Lung microvascular endothelial cell (primary cell): Measurements from ENCODE around the gene ADTRP. TPM values are rescaled to one million over a fixed set of nuclear protein-coding genes. Genes with fewer than 3 reads are reported as not detected.

ENCODE experiments used
- DNase-seq, 2 donors: peaks; one replicate each; pipeline versions ENCODE4 v3.0.0 to v3.0.0-alpha.2; 2010; ENCODE audit warnings: low read depth in 2 of 2
- total RNA-seq: library from RNA; depleted of rRNA; stranded (reverse); fragments of >200 nt; gene quantifications from 2 replicates; pipeline ENCODE4 v1.2.1, GENCODE V29; 2014

Gene ADTRP
- 0.20 and 0.87 TPM in 2 replicates for total RNA-seq

DNA sequence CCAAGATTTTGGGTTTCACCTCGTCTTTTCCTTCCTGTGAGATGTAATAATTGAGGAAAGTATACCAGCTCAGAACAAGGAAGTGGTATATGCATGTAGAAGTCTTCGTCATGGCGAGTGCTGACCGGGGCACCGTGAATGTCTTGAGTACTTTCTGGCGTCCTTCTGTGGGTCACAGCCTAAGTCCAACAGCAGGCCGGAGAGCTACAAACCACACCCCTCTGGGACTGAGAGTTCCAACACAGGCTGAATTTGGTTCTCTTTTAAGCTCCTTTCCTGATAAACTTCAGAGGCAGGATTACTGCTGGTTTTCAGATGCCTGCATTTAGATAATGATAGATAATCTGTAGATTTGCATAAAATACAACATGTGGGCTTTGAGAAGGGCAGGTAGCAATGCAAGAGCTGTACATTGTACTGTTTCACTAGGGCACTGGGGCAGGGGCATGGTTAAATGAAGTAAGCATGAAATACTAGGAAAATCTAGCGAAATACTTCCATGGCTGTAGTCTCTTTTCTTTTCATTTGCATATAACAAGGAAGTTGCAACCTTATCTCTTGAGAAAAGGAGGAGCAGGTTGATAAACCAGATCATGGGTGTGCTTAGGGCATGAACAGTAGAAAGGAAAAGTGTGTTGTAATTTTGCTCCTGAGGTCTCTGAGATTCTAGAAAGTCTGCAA lies at the start of gene ADTRP:
ADTRP (minus strand) TSS at position 156 of the 681 bp plus-strand sequence; CDS start at position 112, 44 bp downstream.
- DNase-seq: no peak

DNA sequence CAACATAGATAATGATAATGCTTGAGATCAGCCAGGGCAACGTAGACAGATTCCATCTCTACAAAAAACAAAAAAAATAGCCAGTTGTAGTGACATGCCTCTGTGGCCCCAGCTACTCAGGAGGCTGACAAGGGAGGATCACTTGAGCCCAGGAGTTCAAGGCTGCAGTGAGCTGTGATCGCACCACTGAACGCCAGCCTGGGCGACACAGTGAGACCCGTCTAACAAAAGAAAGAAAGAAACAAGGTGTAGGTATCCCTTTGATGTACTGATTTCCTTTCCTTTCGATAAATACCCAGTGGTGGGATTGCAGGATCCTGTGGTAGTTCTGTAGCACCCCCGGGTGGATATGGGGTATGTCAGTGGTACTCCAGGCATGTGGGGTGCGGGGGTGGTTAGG lies 48.2 kb upstream of the ADTRP start:
- DNase-seq: no peak

- peak in 1 of 2 donors; percentile 8 for DNase-seq
Measured at GRCh38 chr6:11824986-11825385, 46.4 kb upstream of the ADTRP start.

DNA sequence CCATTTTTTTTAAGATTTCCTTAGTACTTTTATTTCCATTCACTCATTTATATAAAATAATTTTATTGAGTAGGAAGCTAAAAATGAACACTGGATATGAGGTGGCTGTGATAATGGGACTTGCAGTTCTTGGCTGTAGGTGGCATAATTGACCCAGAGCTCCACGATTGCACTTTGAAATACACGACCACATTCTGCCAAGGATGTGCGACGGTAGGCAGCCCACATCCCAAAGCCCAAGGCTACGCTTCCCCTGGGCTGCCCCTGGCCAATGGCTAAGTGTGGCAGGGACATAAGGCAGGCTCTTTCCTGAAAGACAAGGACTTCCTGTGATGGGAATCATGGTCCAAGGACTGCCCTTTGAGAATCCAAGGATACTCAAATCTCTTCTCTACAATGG lies 43.7 kb upstream of the ADTRP start:
- DNase-seq: peak in 1 of 2 donors; percentile 2

GRCh38 chr6:11821781-11822180 lies 43.2 kb upstream of the ADTRP start:
- no peak for DNase-seq

DNA sequence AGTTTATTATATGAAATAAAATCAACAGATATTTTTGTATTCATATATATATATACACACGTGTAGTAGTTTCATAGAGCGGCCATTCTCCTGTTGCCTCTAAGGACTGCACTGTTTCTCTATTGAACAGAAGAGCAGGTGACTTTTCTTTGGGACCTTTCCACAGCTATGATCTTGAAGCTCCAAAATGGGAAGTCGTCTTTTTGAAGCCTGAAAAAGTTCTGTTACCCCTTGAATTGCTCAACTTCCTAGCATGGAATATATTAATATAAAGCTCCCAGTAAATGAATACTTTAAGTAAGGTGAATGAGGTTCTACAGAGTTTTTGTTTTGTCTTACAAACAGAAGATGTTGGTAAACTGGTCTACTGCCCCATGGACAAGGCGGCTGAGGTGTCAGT lies 42.2 kb upstream of the ADTRP start:
- no peak for DNase-seq

DNA sequence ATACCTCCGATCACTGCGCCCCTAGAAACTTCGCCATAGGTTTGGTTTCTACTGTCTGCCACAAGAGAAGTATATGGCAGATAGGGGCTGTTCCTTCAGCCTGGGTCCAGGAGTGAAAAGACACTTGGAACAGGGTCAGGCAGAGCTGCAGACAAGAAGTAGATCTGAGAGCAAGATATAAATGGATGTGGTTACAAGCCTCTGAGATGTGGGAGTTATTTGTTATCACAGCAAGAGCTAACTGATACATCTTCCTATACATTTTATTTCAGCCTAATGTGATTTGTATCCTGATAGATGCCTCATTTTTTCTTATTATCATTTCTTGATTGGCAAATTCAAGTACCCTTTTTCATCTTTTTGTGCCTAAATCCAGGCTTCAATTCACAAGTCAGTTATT lies 40.9 kb upstream of the ADTRP start:
- no peak for DNase-seq

- DNase-seq: peak in 1 of 2 donors; percentile 63
Measured at GRCh38 chr6:11815231-11815630, 36.6 kb upstream of the ADTRP start.

GRCh38 chr6:11814819-11815218 lies 36.2 kb upstream of the ADTRP start:
- no peak for DNase-seq

DNA sequence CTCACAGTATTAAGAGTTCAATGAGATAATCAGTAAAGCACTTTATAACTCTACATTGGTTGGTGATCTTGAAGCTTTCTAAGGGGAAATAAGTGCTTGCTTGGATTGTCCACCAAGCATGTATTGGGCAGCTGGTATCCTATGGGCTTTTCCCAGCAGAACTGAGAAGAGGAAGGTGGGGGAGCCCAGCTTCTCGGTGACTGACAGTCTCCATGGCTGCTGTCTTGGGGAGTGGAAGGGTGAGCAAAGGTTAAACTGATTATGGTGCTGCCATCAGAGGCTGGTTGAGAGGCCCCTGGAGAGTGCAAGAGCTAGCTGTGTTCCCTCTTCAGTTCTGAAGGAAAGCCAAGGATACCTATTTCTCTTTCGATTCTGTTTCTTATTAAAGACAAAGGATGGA lies 35.5 kb upstream of the ADTRP start:
- DNase-seq: no peak

GRCh38 chr6:11813606-11814005 lies 35.0 kb upstream of the ADTRP start:
- DNase-seq: no peak

GRCh38 chr6:11812951-11813350 lies 34.3 kb upstream of the ADTRP start:
- DNase-seq: no peak

- no peak for DNase-seq
Measured at GRCh38 chr6:11812439-11812838, 33.8 kb upstream of the ADTRP start.

- DNase-seq: no peak
Measured at GRCh38 chr6:11811644-11812264, 33.2 kb upstream of the ADTRP start.

DNA sequence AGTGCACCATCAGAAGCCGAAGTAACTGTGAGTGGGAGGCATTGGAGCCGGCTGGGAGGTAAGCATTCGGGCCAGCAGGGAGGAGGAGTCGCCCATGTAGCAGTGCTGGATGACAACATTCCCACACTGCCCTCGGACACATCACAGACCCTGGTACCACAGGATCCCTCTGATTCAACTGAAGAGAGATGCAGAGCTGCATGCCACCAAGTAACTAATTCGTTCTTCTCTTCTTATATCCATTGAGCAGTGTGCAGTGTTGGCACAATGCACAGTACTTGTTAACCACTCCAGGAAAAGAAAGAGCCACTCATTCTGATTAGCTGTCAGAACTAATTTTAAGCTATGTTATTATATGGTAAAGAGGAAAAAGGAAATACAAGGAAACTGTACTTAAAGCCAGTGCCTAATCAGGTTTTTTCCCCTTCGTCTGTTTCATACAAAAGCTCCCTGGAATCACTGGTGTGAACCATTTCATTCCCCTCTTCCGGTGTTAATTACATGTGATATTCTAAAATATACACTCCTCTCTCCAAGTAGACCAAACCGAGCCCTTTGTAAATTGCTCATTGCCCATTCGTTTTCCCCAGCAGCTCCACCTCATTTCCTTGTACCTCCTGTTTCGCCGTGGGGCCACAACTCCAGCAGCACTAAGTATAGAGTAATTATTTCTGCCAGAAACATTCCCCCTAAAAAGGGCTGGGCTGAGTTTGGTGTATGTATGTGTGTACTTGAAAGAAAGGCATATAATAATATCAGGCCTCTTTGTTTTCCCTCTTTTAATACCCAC lies 32.4 kb upstream of the ADTRP start:
- DNase-seq: no peak

DNA sequence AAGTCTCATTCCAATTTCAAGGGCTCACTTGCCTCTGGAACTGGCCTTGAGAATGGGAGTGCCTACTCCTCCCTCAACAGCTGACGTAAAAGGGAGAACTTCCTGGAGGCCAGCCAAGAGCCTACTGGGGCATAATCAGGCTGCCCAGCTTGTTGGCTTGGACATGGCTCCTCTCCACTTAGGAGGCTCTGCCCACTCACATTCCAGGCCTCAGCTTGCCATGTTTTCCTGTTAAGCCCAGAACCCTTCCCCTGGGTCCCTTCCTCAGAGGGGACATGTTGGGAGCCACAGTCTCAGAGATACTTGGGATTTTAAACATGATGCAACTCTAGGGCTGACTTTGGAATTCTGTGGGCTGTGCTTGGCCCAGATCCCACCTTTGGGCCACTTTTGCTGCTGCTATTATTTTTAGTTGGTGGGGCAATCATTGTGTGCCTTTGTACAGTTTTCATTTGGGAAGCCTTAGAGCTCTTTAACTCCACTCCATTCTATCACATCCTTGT lies 31.5 kb upstream of the ADTRP start:
- peak; percentile 9 to 60 for DNase-seq

DNA sequence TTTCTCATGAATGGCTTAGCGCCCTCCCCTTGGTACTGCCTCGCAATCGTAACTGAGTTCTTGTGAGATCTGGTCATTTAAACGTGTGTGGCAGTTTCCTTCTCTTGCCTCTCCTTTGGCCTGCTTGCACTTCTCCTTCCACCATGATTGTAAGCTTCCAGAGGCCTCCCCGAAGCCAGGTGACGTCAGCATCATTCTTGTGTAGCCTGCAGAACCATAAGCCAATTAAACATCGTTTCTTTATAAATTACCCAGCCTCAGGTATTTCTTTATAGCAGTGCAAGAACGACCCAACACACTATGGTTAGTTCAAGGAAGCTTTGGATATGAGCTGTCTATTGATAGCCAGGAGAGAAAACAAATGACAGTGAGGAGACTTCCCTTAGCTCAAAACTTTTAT lies 29.5 kb upstream of the ADTRP start:
- DNase-seq: no peak

DNA sequence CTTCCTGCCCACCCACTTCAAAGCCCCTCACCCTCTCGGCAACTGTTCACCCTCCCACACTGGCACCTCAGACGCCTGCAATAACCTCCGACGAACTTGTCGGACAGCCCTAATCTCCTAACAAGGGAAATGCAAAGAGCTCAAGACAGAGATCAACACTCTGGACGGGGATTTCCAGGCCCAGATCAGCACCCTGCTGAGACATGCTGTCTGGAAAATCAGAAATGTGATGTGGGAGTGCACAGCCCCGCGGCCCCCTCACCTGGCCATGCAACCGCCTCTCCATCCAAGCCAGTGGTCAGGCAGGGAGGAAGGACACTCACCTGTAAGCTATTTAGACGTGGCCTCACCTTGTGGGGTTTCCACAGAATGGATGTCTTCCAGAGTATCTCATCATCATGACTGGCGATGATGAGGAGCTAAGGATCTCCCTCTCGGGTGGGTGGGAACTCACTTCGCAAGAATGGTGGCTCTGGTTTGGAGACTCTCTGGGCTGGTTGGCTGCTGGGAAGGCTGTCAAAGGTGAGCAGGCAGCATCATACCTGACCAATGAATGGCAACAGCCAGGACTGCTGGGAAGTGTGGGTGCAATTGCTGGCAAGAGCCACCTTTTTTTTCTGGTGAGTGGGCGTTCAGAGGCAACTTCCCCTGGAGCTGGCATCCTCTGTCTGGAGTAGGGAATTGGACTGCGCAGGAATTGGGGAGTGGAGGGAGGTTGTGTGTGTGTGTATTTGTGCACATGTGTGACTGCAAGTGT lies 28.1 kb upstream of the ADTRP start:
- DNase-seq: no peak

- no peak for DNase-seq
Measured at GRCh38 chr6:11805259-11806053, 26.9 kb upstream of the ADTRP start.

DNA sequence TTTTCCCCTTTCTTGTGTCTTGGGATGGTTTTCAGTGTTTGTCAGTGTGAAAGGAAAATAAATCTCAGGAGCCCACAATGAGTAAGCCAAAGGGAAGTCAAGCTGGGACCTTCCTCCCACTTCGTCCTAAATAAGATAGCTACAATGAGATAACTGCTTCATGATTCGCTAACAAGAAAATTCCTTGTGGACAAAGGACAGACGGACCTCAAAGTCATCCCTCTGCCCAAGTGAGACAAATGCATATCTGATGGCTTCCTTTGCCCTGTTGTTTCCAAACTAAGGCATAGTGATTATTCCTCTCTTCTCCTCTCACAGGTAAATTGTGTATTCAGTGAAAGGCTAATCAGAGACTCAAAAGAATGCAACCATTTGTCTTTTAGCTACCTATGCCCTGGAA lies 26.1 kb upstream of the ADTRP start:
- no peak for DNase-seq

DNA sequence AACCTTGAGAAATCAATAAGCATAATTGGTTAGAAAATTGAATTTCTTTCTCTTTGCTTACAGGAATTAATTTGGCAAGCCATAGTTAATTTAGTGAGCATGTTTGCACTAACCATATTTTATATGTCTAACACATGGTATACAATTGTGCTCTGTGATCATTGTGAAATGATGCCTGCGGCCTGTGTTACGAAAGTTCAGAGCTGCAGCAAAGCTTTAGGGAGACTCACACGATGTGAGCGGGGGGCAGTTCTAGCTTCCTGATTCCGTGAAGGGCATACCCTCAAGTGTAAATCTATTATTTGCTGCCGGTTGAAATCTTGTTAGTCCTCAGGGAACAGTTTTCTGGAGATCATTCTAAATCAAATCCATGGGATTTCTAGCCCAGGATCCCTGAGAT lies 25.5 kb upstream of the ADTRP start:
- no peak for DNase-seq
